Measurements from ENCODE around the gene GRID2. TPM values are rescaled to one million over a fixed set of nuclear protein-coding genes. Genes with fewer than 3 reads are reported as not detected.
A peak's percentile ranks its signal among the peaks of the same experiment; 100 is the strongest.

GRID2 gene
- total RNA-seq, 4 donors from 2014 or later = 0.16 TPM; not detected in 3

GRCh38 chr4:92279296-92279695 lies 24.5 kb upstream of the GRID2 start:
- no peaks in the 10 kb centered on the region for H3K4me1 ChIP-seq
- in situ Hi-C loops (cut with MboI; ENCODE audit: low pct_ligation_motif_present in 1 of 4, low pct_unique_long_range_greater_than_20kb in 1 of 4, low sequenced_read_pairs in 3 of 4) = no loop called here
- H3K9me3 ChIP-seq = no peaks in the 10 kb centered on the region
- no peaks in the 10 kb centered on the region for H3K36me3 ChIP-seq
- intact Hi-C loops (cut with DNase I; ENCODE audit: low total_unique reads) = loop anchor here (2.0 kb wide), 1 partner anchor 36 kb away; no protein-coding TSS in a partner anchor
- no peak overlapping the region for H3K4me3 ChIP-seq
- DNase-seq = no peak
- H3K27me3 ChIP-seq = no peaks in the 10 kb centered on the region
- TF ChIP-seq POLR2A (IDR thresholded peaks at IDR 0.05) = no peak
- TF ChIP-seq POLR2AphosphoS5 (IDR thresholded peaks at IDR 0.05) = no peak
- TF ChIP-seq EP300 (IDR thresholded peaks at IDR 0.05; ENCODE audit: low read depth) = no peak
- no peak for TF ChIP-seq CTCF (IDR thresholded peaks at IDR 0.05)
- H3K27ac ChIP-seq = no peak overlapping the region
- WGBS, 2 donors (ENCODE audit: low coverage in 1 of 2) = 76 to 91% methylated on average over 1 of the region's 1 CpG

GRCh38 chr4:92299152-92299551 lies 4.6 kb upstream of the GRID2 start:
- TF ChIP-seq POLR2AphosphoS5 (IDR thresholded peaks at IDR 0.05) (no peak), POLR2A (IDR thresholded peaks at IDR 0.05) (no peak), CTCF (IDR thresholded peaks at IDR 0.05) (no peak), EP300 (IDR thresholded peaks at IDR 0.05; ENCODE audit: low read depth) (no peak)
- Histone ChIP-seq H3K27ac (no peak overlapping the region), H3K27me3 (peaks cover 46% of the 10 kb centered on the region), H3K36me3 (no peaks in the 10 kb centered on the region), H3K9me3 (no peaks in the 10 kb centered on the region), H3K4me3 (no peak overlapping the region), H3K4me1 (peaks cover 0 to 9% (median 7%) of the 10 kb centered on the region in 4 donors)
- in situ Hi-C loops (cut with MboI; ENCODE audit: low pct_ligation_motif_present in 1 of 4, low pct_unique_long_range_greater_than_20kb in 1 of 4, low sequenced_read_pairs in 3 of 4) = no loop called here
- DNase-seq = no peak
- intact Hi-C loops (cut with DNase I; ENCODE audit: low total_unique reads) = no loop called here

GRCh38 chr4:92304121-92304520 lies 355 bp downstream of the GRID2 start:
- WGBS, 2 donors (ENCODE audit: low coverage in 1 of 2) = 6 to 7% methylated on average over 6 to 22 of the region's 22 CpGs
- Histone ChIP-seq H3K4me3 (peak overlapping the region in 1 of 4 donors; percentile 46), H3K36me3 (no peaks in the 10 kb centered on the region), H3K27me3 (peaks cover 89% of the 10 kb centered on the region), H3K9me3 (no peaks in the 10 kb centered on the region), H3K4me1 (peaks cover 0 to 26% (median 19%) of the 10 kb centered on the region in 4 donors), H3K27ac (no peak overlapping the region)
- in situ Hi-C loops (cut with MboI; ENCODE audit: low pct_ligation_motif_present in 1 of 4, low pct_unique_long_range_greater_than_20kb in 1 of 4, low sequenced_read_pairs in 3 of 4) (no loop called here), intact Hi-C loops (cut with DNase I; ENCODE audit: low total_unique reads) (no loop called here)
- no peak for DNase-seq
- TF ChIP-seq CTCF (IDR thresholded peaks at IDR 0.05) (no peak), POLR2AphosphoS5 (IDR thresholded peaks at IDR 0.05) (no peak), EP300 (IDR thresholded peaks at IDR 0.05; ENCODE audit: low read depth) (no peak), POLR2A (IDR thresholded peaks at IDR 0.05) (no peak)

- peaks cover 0 to 26% (median 19%) of the 10 kb centered on the region in 4 donors for H3K4me1 ChIP-seq
- H3K4me3 ChIP-seq = peak overlapping the region in 1 of 4 donors; percentile 46
- H3K27ac ChIP-seq = no peak overlapping the region
- no peaks in the 10 kb centered on the region for H3K36me3 ChIP-seq
- 7 to 10% methylated on average over 10 to 18 of the region's 18 CpGs for WGBS, 2 donors (ENCODE audit: low coverage in 1 of 2)
- TF ChIP-seq EP300 (IDR thresholded peaks at IDR 0.05; ENCODE audit: low read depth) (no peak), POLR2A (IDR thresholded peaks at IDR 0.05) (no peak), CTCF (IDR thresholded peaks at IDR 0.05) (no peak), POLR2AphosphoS5 (IDR thresholded peaks at IDR 0.05) (no peak)
- intact Hi-C loops (cut with DNase I; ENCODE audit: low total_unique reads) = no loop called here
- H3K27me3 ChIP-seq = peaks cover 94% of the 10 kb centered on the region
- H3K9me3 ChIP-seq = no peaks in the 10 kb centered on the region
- in situ Hi-C loops (cut with MboI; ENCODE audit: low pct_ligation_motif_present in 1 of 4, low pct_unique_long_range_greater_than_20kb in 1 of 4, low sequenced_read_pairs in 3 of 4) = no loop called here
- DNase-seq = no peak
Measured at GRCh38 chr4:92304606-92305005, 840 bp downstream of the GRID2 start.

Data from transverse colon (tissue), 4 donors.